GM12865 (cell line): ENCODE results near the gene NTN4.
A peak's percentile ranks its signal among the peaks of the same experiment; 100 is the strongest.
"Not testable (repeated sequence)": the region's sequence is repeated elsewhere in the genome, so short reads cannot be mapped to it uniquely, and the experiment has no call there.

Experiments used
- DNase-seq: peaks from one replicate; pipeline ENCODE4 v3.0.0; 2010; ENCODE audit warnings: low read depth
- H3K4me3 ChIP-seq: 2 replicates; pipeline ENCODE4 v1.5.1; 2011; ENCODE audit warnings: mild to moderate bottlenecking, low read depth, low read length, control low read depth
- TF ChIP-seq, protein P1 (sequence below): IDR thresholded peaks from 2 replicates; pipeline ENCODE4 v1.5.1; 2011; ENCODE audit warnings: low read length, control low read depth, low read depth, inconsistent platforms; ENCODE audit not compliant: insufficient read depth; ENCODE audit errors: missing control alignments

NTN4 gene

DNA sequence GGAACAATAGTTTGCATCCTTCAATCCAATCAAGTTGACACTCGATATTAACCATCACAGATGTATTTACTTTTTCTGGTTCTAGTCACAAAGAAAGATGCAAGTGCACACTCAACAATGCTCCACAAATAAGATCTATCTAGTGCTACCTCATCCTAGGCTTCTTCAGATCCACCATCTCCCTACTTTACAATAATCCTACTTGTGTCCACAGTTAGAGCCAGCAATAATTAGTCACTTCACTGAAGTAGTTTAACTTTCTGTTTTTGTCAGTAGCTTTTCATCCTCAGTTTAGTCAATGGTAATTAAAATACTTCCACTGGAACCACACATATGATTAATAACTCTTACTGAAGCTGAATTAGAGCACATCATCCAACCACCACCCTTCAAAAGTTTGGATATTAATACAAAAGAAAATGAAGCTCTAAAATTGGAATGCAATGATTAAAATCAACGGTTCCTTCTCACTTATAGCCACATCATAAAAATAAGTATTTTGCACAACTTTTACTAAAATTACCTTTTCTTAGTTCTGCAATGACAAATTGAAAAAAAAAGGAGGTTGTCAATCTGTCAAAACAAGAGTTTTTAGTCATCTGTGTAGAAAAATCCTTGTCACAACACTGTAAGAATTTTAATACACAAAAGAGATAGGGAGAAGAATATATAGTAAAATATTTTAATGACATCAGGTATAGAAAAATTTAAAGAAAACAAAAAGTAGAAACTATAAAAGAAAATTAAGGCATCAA is 39.9 kb upstream of the NTN4 start:
- H3K4me3 ChIP-seq: no peak overlapping the region
- TF ChIP-seq, protein P1, sequence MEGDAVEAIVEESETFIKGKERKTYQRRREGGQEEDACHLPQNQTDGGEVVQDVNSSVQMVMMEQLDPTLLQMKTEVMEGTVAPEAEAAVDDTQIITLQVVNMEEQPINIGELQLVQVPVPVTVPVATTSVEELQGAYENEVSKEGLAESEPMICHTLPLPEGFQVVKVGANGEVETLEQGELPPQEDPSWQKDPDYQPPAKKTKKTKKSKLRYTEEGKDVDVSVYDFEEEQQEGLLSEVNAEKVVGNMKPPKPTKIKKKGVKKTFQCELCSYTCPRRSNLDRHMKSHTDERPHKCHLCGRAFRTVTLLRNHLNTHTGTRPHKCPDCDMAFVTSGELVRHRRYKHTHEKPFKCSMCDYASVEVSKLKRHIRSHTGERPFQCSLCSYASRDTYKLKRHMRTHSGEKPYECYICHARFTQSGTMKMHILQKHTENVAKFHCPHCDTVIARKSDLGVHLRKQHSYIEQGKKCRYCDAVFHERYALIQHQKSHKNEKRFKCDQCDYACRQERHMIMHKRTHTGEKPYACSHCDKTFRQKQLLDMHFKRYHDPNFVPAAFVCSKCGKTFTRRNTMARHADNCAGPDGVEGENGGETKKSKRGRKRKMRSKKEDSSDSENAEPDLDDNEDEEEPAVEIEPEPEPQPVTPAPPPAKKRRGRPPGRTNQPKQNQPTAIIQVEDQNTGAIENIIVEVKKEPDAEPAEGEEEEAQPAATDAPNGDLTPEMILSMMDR: no peak

GRCh38 chr12:95829395-95829794 is 38.8 kb upstream of the NTN4 start:
- no peak overlapping the region for H3K4me3 ChIP-seq
- TF ChIP-seq, protein P1: no peak
- DNase-seq: no peak

More for the DNA sequence above, 39.9 kb upstream of the NTN4 start:
- no peak for DNase-seq

- no peak overlapping the region for H3K4me3 ChIP-seq
- no peak for DNase-seq
- TF ChIP-seq, protein P1: peak; percentile 23
Measured at GRCh38 chr12:95820096-95820703, 29.6 kb upstream of the NTN4 start.

DNA sequence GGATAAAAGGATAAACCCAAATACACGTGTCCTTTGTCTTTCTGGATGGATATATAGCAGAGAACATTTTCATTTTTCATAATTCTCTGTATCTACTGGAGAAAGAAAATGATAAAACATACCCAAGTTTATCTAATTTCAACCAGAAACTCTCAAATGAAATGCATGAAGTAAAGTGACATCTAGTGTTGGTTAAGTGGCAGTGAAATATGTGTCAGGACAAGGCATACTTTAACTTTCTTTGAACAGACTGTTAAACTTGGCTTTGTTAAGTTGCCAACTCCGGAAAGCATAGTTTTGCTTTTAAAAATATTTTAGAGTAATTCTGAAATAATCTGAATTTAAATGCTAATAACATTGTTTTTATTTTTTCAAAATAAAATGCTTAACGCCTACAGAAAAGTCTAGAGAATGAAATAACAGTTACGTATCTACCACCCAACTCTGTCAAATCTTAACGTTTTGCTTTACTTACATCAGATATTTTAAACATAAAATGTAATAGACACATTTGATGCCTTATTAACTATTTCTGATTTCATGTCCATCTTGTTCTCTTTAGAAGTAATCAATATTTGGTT is 25.2 kb upstream of the NTN4 start:
- H3K4me3 ChIP-seq: no peak overlapping the region
- TF ChIP-seq, protein P1: peak; percentile 46
- DNase-seq: peak; percentile 11

DNA sequence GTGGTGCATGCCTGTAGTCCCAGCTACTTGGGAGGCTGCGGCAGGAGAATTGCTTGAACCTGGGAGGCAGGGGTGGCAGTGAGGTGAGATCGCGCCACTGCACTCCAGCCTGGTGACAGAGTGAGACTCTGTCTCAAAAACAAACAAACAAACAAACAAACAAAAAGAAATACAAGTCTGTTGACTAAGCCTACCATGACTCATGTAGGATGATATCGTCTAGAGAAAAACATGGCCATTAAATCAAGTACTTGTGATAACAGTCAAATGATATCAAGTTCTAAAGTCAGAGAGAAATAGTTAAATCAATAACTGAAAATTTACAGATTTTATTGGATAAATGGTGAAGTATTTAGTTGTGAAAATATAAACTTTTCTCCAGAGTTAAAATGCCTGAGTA is 21.6 kb upstream of the NTN4 start:
- H3K4me3 ChIP-seq: not testable (repeated sequence)

GRCh38 chr12:95810411-95810810 is 19.8 kb upstream of the NTN4 start:
- H3K4me3 ChIP-seq: no peak overlapping the region
- DNase-seq: no peak
- TF ChIP-seq, protein P1: no peak

More for the DNA sequence above, 21.6 kb upstream of the NTN4 start:
- DNase-seq: not testable (repeated sequence)

DNA sequence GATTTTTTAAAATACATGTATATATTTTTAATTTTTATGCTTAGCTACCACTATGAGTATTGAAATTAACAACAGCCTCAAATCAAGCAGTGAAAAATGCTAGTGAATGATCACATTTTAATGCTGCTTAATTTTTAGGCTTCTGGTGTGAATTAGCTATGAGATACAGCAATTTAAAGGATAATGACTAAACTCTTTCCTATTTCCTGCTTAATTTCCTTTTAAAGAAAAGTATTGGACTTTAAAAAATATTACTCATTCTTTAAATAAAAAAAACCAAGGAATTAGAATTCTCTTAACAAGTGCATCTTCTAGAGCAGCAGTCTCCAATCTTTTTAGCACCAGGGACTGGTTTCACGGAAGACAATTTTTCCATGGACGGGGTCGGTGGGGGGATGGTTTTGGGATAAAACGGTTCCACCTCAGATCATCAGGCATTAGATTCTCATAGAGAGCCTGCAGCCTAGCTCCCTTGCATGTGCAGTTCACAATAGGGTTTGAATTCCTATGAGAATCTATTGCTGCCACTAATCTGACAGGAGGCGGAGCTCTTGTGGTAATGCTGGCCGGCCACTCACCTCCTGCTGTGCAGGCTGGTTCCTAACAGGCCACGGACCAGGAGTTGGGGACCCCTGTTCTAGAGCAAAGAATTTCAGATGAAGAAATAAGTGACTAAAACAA is 18.6 kb upstream of the NTN4 start:
- no peak for DNase-seq
- TF ChIP-seq, protein P1: no peak

More for the DNA sequence above, 18.6 kb upstream of the NTN4 start:
- H3K4me3 ChIP-seq: no peak overlapping the region
